ENCODE measurements around the gene GJA3. TPM values are rescaled to one million over a fixed set of nuclear protein-coding genes. Genes with fewer than 3 reads are reported as not detected.

The GJA3 gene
- total and polyA plus RNA-seq, 11 donors, result 5.4 to 30.5 (median 16.5) TPM

GRCh38 chr13:20206065-20206697, 45.3 kb upstream of the GJA3 start:
- ATAC-seq (no peak), DNase-seq (no peak)
- Histone ChIP-seq H3K9me3 (peaks cover 0 to 17% (median 8%) of the 10 kb centered on the region in 12 donors), H3K36me3 (no peaks in the 10 kb centered on the region), H3K27ac (no peak overlapping the region), H3K4me3 (no peak overlapping the region), H3K4me1 (no peaks in the 10 kb centered on the region), H3K27me3 (peaks cover 0 to 20% (median 4%) of the 10 kb centered on the region in 9 donors)
- 70 to 84% (median 78%) methylated on average over 10 to 11 of the region's 11 CpGs for WGBS, 4 donors
- intact Hi-C loops (cut with DNase I), result loop anchor here in 1 of 10 donors (10.0 kb wide), 1 partner anchor 719 kb away; no protein-coding TSS in a partner anchor
- TF ChIP-seq, protein P1, sequence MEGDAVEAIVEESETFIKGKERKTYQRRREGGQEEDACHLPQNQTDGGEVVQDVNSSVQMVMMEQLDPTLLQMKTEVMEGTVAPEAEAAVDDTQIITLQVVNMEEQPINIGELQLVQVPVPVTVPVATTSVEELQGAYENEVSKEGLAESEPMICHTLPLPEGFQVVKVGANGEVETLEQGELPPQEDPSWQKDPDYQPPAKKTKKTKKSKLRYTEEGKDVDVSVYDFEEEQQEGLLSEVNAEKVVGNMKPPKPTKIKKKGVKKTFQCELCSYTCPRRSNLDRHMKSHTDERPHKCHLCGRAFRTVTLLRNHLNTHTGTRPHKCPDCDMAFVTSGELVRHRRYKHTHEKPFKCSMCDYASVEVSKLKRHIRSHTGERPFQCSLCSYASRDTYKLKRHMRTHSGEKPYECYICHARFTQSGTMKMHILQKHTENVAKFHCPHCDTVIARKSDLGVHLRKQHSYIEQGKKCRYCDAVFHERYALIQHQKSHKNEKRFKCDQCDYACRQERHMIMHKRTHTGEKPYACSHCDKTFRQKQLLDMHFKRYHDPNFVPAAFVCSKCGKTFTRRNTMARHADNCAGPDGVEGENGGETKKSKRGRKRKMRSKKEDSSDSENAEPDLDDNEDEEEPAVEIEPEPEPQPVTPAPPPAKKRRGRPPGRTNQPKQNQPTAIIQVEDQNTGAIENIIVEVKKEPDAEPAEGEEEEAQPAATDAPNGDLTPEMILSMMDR (IDR thresholded peaks at IDR 0.05), result no peak
- TF ChIP-seq POLR2A (IDR thresholded peaks at IDR 0.05), result no peak

DNA sequence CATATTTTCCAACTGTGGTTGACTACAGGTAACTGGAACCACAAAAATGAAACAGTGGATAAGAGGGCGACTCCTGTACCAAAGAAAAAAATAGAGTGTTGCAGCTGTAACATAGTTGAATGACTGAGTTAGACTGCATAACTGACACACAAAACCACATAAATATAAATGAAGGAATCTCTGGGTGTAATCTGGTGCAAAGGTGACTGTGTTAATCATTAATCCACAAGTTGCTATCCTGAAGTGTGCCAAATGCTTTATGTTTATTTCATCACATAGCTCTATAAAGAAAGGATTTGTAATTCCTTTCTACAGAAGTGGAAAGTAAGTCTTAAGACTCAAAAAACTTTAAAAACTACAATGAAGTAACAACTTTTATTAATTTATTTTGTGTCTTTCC, 37.9 kb upstream of the GJA3 start:
- Histone ChIP-seq H3K4me1 (peaks cover 0 to 8% (median 3%) of the 10 kb centered on the region in 12 donors), H3K27ac (no peak overlapping the region), H3K27me3 (peaks cover 2 to 39% (median 15%) of the 10 kb centered on the region in 9 donors), H3K36me3 (no peaks in the 10 kb centered on the region), H3K4me3 (no peak overlapping the region), H3K9me3 (peaks cover 0 to 21% (median 8%) of the 10 kb centered on the region in 12 donors)
- no peak for TF ChIP-seq POLR2A (IDR thresholded peaks at IDR 0.05)
- TF ChIP-seq, protein P1 (IDR thresholded peaks at IDR 0.05), result no peak
- intact Hi-C loops (cut with DNase I), result loop anchor here in 8 of 10 donors (2.0 to 10.0 kb wide), 6 partner anchors 286 to 726 kb away; no protein-coding TSS in a partner anchor
- WGBS, 4 donors, result 76 to 91% (median 87%) methylated on average over 1 of the region's 1 CpG
- ATAC-seq (no peak), DNase-seq (no peak)

DNA sequence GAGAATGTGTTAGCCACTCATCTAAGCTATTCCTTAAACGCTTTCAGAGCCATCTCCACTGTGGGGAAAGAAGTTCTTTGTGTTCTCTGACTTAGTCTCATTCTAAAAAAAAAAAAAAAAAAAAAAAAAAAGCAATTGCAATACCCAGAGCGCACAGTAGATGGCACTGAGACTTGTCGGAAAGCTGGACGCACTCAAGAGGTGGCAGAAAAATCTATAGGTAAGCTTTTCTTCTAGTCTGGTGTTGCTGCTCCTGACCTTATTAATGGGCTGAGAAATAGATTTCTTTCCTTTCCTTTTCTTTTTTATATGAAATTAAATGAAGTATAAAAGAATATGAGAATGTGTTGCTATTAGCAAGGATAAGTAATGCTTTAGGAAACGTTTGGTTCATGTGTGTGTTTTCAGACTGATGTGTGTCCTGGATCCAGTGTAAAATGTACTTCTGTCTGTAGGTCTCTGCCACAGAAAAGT, 36.5 kb upstream of the GJA3 start:
- DNase-seq, result no peak
- intact Hi-C loops (cut with DNase I), result loop anchor here in 9 of 10 donors (1.0 to 10.0 kb wide), 6 partner anchors 287 to 727 kb away; no protein-coding TSS in a partner anchor
- Histone ChIP-seq H3K9me3 (peaks cover 0 to 16% (median 8%) of the 10 kb centered on the region in 12 donors), H3K27ac (no peak overlapping the region), H3K27me3 (peaks cover 16 to 47% (median 29%) of the 10 kb centered on the region in 9 donors), H3K4me1 (peaks cover 5 to 22% (median 15%) of the 10 kb centered on the region in 12 donors), H3K36me3 (no peaks in the 10 kb centered on the region), H3K4me3 (no peak overlapping the region)
- TF ChIP-seq POLR2A (IDR thresholded peaks at IDR 0.05), result no peak
- TF ChIP-seq, protein P1 (IDR thresholded peaks at IDR 0.05), result peak; percentile 56 to 77 (median 70)
- WGBS, 4 donors, result 6 to 11% (median 9%) methylated on average over 5 of the region's 5 CpGs
- peak in 2 of 4 donors; percentile 44 to 45 for ATAC-seq

GRCh38 chr13:20195801-20196200, 34.9 kb upstream of the GJA3 start:
- intact Hi-C loops (cut with DNase I), result loop anchor here in 9 of 10 donors (2.0 to 10.0 kb wide), 6 partner anchors 289 to 729 kb away; no protein-coding TSS in a partner anchor
- 76 to 87% (median 83%) methylated on average over 8 of the region's 8 CpGs for WGBS, 4 donors

More at GRCh38 chr13:20195801-20196200, 34.9 kb upstream of the GJA3 start:
- ATAC-seq (no peak), DNase-seq (no peak)
- H3K27me3 ChIP-seq, result peaks cover 22 to 63% (median 30%) of the 10 kb centered on the region in 9 donors
- H3K4me1 ChIP-seq, result peaks cover 5 to 31% (median 19%) of the 10 kb centered on the region in 12 donors
- no peak overlapping the region for H3K27ac ChIP-seq
- H3K4me3 ChIP-seq, result no peak overlapping the region
- H3K9me3 ChIP-seq, result peaks cover 0 to under 1% (median 0%) of the 10 kb centered on the region in 12 donors
- no peak for TF ChIP-seq POLR2A (IDR thresholded peaks at IDR 0.05)
- TF ChIP-seq, protein P1 (IDR thresholded peaks at IDR 0.05), result no peak
- H3K36me3 ChIP-seq, result no peaks in the 10 kb centered on the region
